ENCODE results near the gene TNIK.

DNA sequence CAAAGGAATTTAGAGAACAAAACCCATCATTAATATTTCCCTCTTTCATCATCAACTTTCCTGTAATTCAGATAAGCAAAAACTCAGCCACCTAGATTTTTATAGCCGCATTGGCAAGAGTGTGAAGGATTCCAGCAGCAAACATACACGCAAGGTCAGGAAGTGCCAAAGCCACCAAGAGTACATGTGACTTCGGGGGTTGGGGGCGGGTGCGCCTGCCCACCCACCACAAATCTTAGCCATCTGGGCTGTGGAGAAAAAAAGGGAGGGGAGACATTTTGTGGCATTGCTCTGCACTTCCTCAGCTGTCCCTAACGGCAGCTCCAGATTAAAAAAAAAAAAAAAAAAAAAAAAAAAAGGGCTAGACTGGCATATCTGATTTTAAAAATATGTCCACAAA lies 148.4 kb downstream of the TNIK start:
- no peak for TF ChIP-seq CTCF (IDR thresholded peaks at IDR 0.05)
- TF ChIP-seq POLR2A (IDR thresholded peaks at IDR 0.05): no peak
